Activated CD8-positive, alpha-beta T cell treated with anti-CD3 and anti-CD28 coated beads, Interleukin-2, amount 10 ng/mL, durations not matched to agents 7 days and 5 days (primary cell): ENCODE data around the gene PSMD1. TPM values are rescaled to one million over a fixed set of nuclear protein-coding genes. Genes with fewer than 3 reads are reported as not detected.
"Not testable (repeated sequence)": the region's sequence is repeated elsewhere in the genome, so short reads cannot be mapped to it uniquely, and the experiment has no call there.

Experiments
- ATAC-seq: fragments of 150-1000 bp; cut with Tn5 transposase; one replicate; pipeline ENCODE4 v1.10.0; 2021; ENCODE audit warnings: moderate library complexity
- CTCF ChIA-PET: fragments of 350-600 bp; sonication (Branson Sonifier 250); formaldehyde crosslinking; loops from one replicate; lab custom pipeline; 2021; ENCODE audit warnings: antibody characterized with exemption; lab: Charles Lee
- POLR2A ChIA-PET: fragments of 350-600 bp; sonication (Branson Sonifier 250); formaldehyde crosslinking; loops from one replicate; lab custom pipeline; 2021; ENCODE audit warnings: antibody characterized with exemption; lab: Charles Lee
- DNase-seq: peaks from one replicate; pipeline ENCODE4 v3.0.0-alpha.2; 2020
- H3K27ac Mint-ChIP-seq: one replicate; pipeline ENCODE4 v1.8.0; 2021; ENCODE audit warnings: mild to moderate bottlenecking, mixed read lengths
- H3K27me3 Mint-ChIP-seq: one replicate; pipeline ENCODE4 v1.8.0; 2021; ENCODE audit warnings: low read depth, mixed read lengths
- H3K36me3 Mint-ChIP-seq: one replicate; pipeline ENCODE4 v1.8.0; 2021; ENCODE audit warnings: low read depth, mixed read lengths
- H3K4me1 Mint-ChIP-seq: one replicate; pipeline ENCODE4 v1.8.0; 2021; ENCODE audit warnings: low read depth, mixed read lengths
- H3K4me3 Mint-ChIP-seq: one replicate; pipeline ENCODE4 v1.8.0; 2021; ENCODE audit warnings: mild to moderate bottlenecking, mixed read lengths
- H3K9me3 Mint-ChIP-seq: one replicate; pipeline ENCODE4 v1.8.0; 2022; ENCODE audit warnings: mixed read lengths; ENCODE audit not compliant: insufficient read depth
- total RNA-seq, 2 experiments: library from RNA; stranded (reverse); gene quantifications; one replicate each; pipeline ENCODE4 v1.2.3, GENCODE V29; 2021

PSMD1 gene
- total RNA-seq, 2 experiments from 2014 or later, result 92.8 to 94.1 TPM

DNA sequence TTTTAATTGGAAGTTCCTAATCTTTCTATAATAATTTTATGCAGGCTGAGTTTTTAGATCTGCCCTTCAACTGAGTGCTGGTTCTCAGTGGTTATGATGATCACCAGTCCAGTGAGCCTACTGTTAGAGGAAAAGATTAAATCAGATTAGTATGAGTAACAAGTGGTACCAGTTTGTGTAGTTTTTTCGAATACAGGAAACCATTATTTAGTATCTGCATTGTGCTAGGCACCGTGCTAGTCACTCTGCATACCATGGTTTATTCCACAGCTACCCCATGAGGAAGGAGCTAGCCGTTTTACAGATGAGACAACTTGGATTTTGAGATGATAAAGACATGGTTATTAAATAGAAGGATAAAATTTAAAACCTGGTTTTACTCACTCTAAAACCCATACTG, 6.1 kb downstream of the PSMD1 start:
- H3K4me1 Mint-ChIP-seq, result peaks cover 26% of the 10 kb centered on the region
- ATAC-seq, result no peak
- H3K36me3 Mint-ChIP-seq, result peaks cover 43% of the 10 kb centered on the region
- no peak overlapping the region for H3K27ac Mint-ChIP-seq
- no peaks in the 10 kb centered on the region for H3K27me3 Mint-ChIP-seq
- CTCF ChIA-PET, result interaction anchor here (2.4 kb wide), 1 partner anchor 10 kb away, joined by 10 read pairs; no protein-coding TSS in a partner anchor
- no peak for DNase-seq
- H3K9me3 Mint-ChIP-seq, result no peaks in the 10 kb centered on the region
- H3K4me3 Mint-ChIP-seq, result no peak overlapping the region
- POLR2A ChIA-PET, result no interaction called here

DNA sequence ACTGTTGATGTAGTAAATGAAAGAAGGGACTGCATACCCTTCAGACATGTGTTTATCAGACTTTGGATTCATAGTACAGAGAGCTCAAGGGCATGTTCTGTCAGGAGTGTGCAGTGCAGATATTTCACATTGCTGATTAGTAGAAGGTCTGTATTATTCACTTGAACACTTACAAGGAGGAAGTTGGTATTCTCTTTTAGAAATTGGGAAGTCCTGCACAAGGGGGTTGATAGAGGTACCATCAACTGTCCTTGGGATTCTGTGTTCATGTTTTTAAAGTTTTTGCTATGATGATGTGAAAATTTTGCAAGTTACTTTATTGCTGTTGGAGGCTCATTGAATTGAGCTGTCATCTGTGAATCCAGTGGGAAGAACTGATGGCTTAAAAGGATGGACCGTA, 6.7 kb downstream of the PSMD1 start:
- Mint-ChIP-seq H3K4me3 (no peak overlapping the region), H3K9me3 (no peaks in the 10 kb centered on the region), H3K27me3 (no peaks in the 10 kb centered on the region), H3K27ac (no peak overlapping the region), H3K4me1 (peaks cover 24% of the 10 kb centered on the region), H3K36me3 (peaks cover 48% of the 10 kb centered on the region)
- DNase-seq, result no peak
- ChIA-PET POLR2A (no interaction called here), CTCF (interaction anchor here (2.4 kb wide), 1 partner anchor 10 kb away, joined by 10 read pairs; no protein-coding TSS in a partner anchor)
- no peak for ATAC-seq

GRCh38 chr2:231065966-231066365, 9.3 kb downstream of the PSMD1 start:
- Mint-ChIP-seq H3K36me3 (peaks cover 58% of the 10 kb centered on the region), H3K9me3 (no peaks in the 10 kb centered on the region), H3K27me3 (no peaks in the 10 kb centered on the region), H3K4me3 (no peak overlapping the region), H3K4me1 (peaks cover 8% of the 10 kb centered on the region), H3K27ac (no peak overlapping the region)
- CTCF ChIA-PET, result no interaction called here
- DNase-seq (no peak), ATAC-seq (no peak)
- POLR2A ChIA-PET, result no interaction called here

- CTCF ChIA-PET, result interaction anchor here (1.0 to 2.1 kb wide), 3 partner anchors 15 to 175 kb away, joined by 3 to 6 read pairs (median 4); no protein-coding TSS in a partner anchor
- not testable (repeated sequence) for DNase-seq, H3K27ac Mint-ChIP-seq, H3K27me3 Mint-ChIP-seq, H3K4me3 Mint-ChIP-seq, H3K4me1 Mint-ChIP-seq, H3K9me3 Mint-ChIP-seq, ATAC-seq
- peaks cover 54% of the 10 kb centered on the region for H3K36me3 Mint-ChIP-seq
- POLR2A ChIA-PET, result interaction anchor here (0.6 kb wide), 1 partner anchor 197 kb away, joined by 6 read pairs; no protein-coding TSS in a partner anchor
Measured at GRCh38 chr2:231067531-231067930, 10.9 kb downstream of the PSMD1 start.

GRCh38 chr2:231068525-231069222, 12.0 kb downstream of the PSMD1 start:
- Mint-ChIP-seq H3K36me3 (peaks cover 50% of the 10 kb centered on the region), H3K4me3 (no peak overlapping the region), H3K27ac (no peak overlapping the region), H3K4me1 (peaks cover 8% of the 10 kb centered on the region), H3K9me3 (no peaks in the 10 kb centered on the region), H3K27me3 (no peaks in the 10 kb centered on the region)
- CTCF ChIA-PET, result interaction anchor here (1.0 kb wide), 1 partner anchor 16 kb away, joined by 5 read pairs; no protein-coding TSS in a partner anchor
- POLR2A ChIA-PET, result no interaction called here
- DNase-seq (no peak), ATAC-seq (no peak)

DNA sequence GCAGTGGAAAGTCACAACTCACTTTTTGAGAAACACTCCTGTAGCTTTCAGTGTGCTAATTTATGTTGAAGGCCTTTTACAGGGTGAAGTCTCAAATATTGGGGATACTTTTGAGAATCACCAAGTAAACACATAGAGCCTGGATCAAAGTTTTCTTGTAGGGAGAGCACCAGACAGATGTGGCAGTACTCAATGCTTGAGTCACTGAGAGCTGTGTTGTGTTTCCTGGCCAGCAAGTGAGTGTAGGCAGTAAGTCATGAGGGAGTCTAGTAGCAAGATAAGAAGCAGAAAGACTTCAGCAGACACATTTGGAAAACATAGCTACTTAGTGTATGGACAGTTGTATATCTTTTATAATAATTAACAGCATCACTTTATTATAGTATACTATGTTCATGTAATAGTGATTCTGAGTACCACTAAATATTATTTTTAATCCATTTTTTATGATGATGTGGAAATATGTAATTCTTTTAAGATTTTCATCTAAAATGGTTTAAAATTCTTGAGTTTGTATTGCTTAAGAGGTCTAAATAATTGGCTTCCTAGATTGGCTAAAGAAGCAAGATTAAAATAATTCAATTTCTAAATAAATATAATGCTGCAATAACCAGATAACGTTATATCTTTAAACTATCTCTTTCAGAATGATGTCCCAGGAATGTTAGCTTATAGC, 12.8 kb downstream of the PSMD1 start:
- ChIA-PET POLR2A (no interaction called here), CTCF (interaction anchor here (1.0 to 1.4 kb wide), 3 partner anchors 13 to 17 kb away, joined by 3 to 5 read pairs (median 3); partner anchors contain the start of gene PSMD1)
- DNase-seq (no peak), ATAC-seq (no peak)
- H3K27me3 Mint-ChIP-seq, result no peaks in the 10 kb centered on the region
- H3K4me1 Mint-ChIP-seq, result peaks cover 8% of the 10 kb centered on the region
- H3K36me3 Mint-ChIP-seq, result peaks cover 48% of the 10 kb centered on the region
- H3K9me3 Mint-ChIP-seq, result no peaks in the 10 kb centered on the region
- no peak overlapping the region for H3K27ac Mint-ChIP-seq
- H3K4me3 Mint-ChIP-seq, result no peak overlapping the region

GRCh38 chr2:231084565-231084964, 27.9 kb downstream of the PSMD1 start:
- H3K4me3 Mint-ChIP-seq, result no peak overlapping the region

GRCh38 chr2:231088754-231089153, 32.1 kb downstream of the PSMD1 start:
- CTCF ChIA-PET, result no interaction called here
- peaks cover 41% of the 10 kb centered on the region for H3K36me3 Mint-ChIP-seq
- ATAC-seq, result no peak

More at GRCh38 chr2:231084565-231084964, 27.9 kb downstream of the PSMD1 start:
- ChIA-PET CTCF (interaction anchor here (1.3 to 1.8 kb wide), 2 partner anchors 26 to 32 kb away, joined by 4 to 5 read pairs; no protein-coding TSS in a partner anchor), POLR2A (no interaction called here)
- DNase-seq, result no peak
- peaks cover 50% of the 10 kb centered on the region for H3K36me3 Mint-ChIP-seq
- no peak overlapping the region for H3K27ac Mint-ChIP-seq
- H3K27me3 Mint-ChIP-seq, result no peaks in the 10 kb centered on the region
- no peak for ATAC-seq
- no peaks in the 10 kb centered on the region for H3K4me1 Mint-ChIP-seq
- H3K9me3 Mint-ChIP-seq, result no peaks in the 10 kb centered on the region

DNA sequence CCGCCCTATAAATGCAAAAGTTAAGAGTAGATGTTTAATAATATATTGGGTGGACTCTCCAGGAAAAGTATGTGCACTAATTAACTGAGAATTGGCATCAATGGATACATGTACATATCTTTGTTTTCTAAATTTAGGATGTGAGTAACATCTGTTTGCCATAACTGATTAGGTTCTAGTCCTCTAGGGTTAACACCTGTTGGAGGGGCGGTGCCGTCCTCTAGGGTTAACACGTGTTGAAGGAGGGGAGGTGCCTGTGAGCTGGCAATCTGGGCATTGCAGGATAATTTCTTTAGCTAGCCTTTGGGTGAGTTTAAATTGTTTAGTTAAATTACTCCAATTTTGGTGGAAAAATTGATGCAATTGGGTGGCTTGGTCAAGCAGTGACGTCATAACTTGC, 37.3 kb downstream of the PSMD1 start:
- DNase-seq (no peak), ATAC-seq (no peak)
- H3K4me3 Mint-ChIP-seq, result no peak overlapping the region
- H3K4me1 Mint-ChIP-seq, result no peaks in the 10 kb centered on the region
- ChIA-PET CTCF (interaction anchor here (3.0 kb wide), 1 partner anchor 10 kb away, joined by 18 read pairs; no protein-coding TSS in a partner anchor), POLR2A (no interaction called here)
- H3K27me3 Mint-ChIP-seq, result no peaks in the 10 kb centered on the region
- no peak overlapping the region for H3K27ac Mint-ChIP-seq
- H3K9me3 Mint-ChIP-seq, result peaks cover 5% of the 10 kb centered on the region
- H3K36me3 Mint-ChIP-seq, result peaks cover 62% of the 10 kb centered on the region

More at GRCh38 chr2:231088754-231089153, 32.1 kb downstream of the PSMD1 start:
- no peaks in the 10 kb centered on the region for H3K4me1 Mint-ChIP-seq
- H3K4me3 Mint-ChIP-seq, result no peak overlapping the region
- H3K27ac Mint-ChIP-seq, result no peak overlapping the region
- H3K9me3 Mint-ChIP-seq, result no peaks in the 10 kb centered on the region
- no peak for DNase-seq
- no peaks in the 10 kb centered on the region for H3K27me3 Mint-ChIP-seq
- POLR2A ChIA-PET, result no interaction called here

- no peak for DNase-seq
- ATAC-seq, result no peak
- Mint-ChIP-seq H3K4me3 (no peak overlapping the region), H3K4me1 (no peaks in the 10 kb centered on the region), H3K9me3 (peaks cover 14% of the 10 kb centered on the region), H3K27me3 (no peaks in the 10 kb centered on the region), H3K36me3 (peaks cover 67% of the 10 kb centered on the region), H3K27ac (no peak overlapping the region)
- ChIA-PET POLR2A (no interaction called here), CTCF (interaction anchor here (0.7 to 3.0 kb wide), 3 partner anchors 10 to 357 kb away, joined by 3 to 18 read pairs (median 4); no protein-coding TSS in a partner anchor)
Measured at GRCh38 chr2:231094736-231095346, 38.2 kb downstream of the PSMD1 start.

GRCh38 chr2:231099918-231100317, 43.3 kb downstream of the PSMD1 start:
- POLR2A ChIA-PET, result no interaction called here
- no peak overlapping the region for H3K4me3 Mint-ChIP-seq
- ATAC-seq (no peak), DNase-seq (no peak)
- H3K4me1 Mint-ChIP-seq, result no peaks in the 10 kb centered on the region
- H3K9me3 Mint-ChIP-seq, result peaks cover 16% of the 10 kb centered on the region
- H3K36me3 Mint-ChIP-seq, result peaks cover 60% of the 10 kb centered on the region
- CTCF ChIA-PET, result interaction anchor here (7.7 kb wide), 1 partner anchor 352 kb away, joined by 48 read pairs; no protein-coding TSS in a partner anchor
- H3K27me3 Mint-ChIP-seq, result no peaks in the 10 kb centered on the region
- H3K27ac Mint-ChIP-seq, result no peak overlapping the region
